Mononuclear cell (primary cell): ENCODE measurements around the gene GPAM. TPM values are rescaled to one million over a fixed set of nuclear protein-coding genes. Genes with fewer than 3 reads are reported as not detected.

Source experiments
- H3K27me3 ChIP-seq: 2 replicates; pipeline ENCODE4 v1.6.0; 2011; ENCODE audit warnings: low read length, control low read depth; ENCODE audit not compliant: insufficient read depth
- H3K4me1 ChIP-seq: 2 replicates; pipeline ENCODE4 v1.5.1; 2011; ENCODE audit warnings: mild to moderate bottlenecking, low read length, control low read depth; ENCODE audit not compliant: insufficient read depth
- H3K4me3 ChIP-seq: 2 replicates; pipeline ENCODE4 v1.5.1; 2011; ENCODE audit warnings: mild to moderate bottlenecking, low read length, moderate library complexity
- H3K9me3 ChIP-seq: 2 replicates; pipeline ENCODE4 v1.5.1; 2011; ENCODE audit warnings: low read depth, mild to moderate bottlenecking, control low read depth, low read length
- total RNA-seq: library from RNA; depleted of rRNA; stranded (reverse); fragments of >200 nt; gene quantifications from one replicate; pipeline ENCODE4 v1.2.3, GENCODE V29; 2012

The GPAM gene
- total RNA-seq, 1 donor = 3.5 TPM

DNA sequence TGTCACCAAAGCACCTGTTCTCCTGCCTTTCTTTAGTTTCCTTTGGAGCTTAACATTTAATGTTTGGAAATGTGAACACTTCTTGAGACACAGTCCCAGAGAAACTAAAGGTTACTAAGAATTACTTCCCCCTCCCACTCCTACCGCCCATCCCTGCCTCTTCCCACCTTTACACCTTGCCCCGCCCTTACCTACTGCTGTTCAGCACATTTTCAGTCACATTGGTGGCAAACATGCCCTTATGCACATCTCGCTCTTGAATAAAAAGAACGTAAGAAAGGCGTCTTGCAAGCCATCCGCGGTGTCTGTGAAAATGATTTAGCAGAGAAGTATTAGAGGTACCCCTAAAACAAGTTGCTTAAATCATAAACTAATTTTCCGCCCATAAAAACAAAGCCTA lies 8.2 kb downstream of the GPAM start:
- Histone ChIP-seq H3K4me3 (no peak overlapping the region), H3K27me3 (no peaks in the 10 kb centered on the region), H3K9me3 (no peaks in the 10 kb centered on the region), H3K4me1 (no peaks in the 10 kb centered on the region)

DNA sequence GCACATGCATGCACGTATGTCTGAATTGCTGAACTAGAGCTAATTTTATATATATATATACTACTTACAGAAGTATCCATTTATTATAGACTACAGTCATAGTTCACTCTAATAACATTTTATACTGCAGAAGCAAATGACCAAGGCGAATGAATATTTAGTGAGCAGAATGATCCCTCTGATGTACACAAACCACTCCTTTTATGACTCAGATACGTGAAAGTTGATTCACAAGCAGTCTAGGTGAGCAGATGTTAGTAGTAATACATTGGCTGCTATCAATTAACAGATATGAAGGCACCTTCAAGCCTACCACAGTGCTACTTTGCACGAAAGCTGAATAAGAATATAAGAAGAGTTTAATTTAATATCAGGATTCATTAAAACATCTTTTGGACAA lies 10.4 kb downstream of the GPAM start:
- Histone ChIP-seq H3K4me3 (no peak overlapping the region), H3K4me1 (no peaks in the 10 kb centered on the region), H3K9me3 (no peaks in the 10 kb centered on the region), H3K27me3 (no peaks in the 10 kb centered on the region)

DNA sequence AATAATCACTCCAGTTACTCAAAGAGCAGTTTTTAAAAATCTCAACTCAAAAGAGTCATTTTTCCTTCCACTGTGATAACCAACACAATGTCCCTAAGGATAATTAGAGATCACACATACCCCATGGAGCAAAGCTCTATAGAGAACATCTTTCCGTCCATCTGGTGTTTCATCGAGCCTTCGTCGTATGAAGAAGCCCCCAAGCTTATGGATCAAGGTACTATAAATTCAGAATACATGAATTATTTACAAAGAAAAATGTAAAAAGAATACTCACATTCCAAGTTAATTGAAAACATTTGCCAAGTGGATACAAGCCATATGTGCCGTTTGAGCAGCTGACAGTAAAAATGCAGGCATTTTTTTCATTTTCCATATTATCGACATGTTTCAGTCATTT lies 14.8 kb downstream of the GPAM start:
- Histone ChIP-seq H3K9me3 (no peaks in the 10 kb centered on the region), H3K4me3 (no peak overlapping the region), H3K4me1 (no peaks in the 10 kb centered on the region)

DNA sequence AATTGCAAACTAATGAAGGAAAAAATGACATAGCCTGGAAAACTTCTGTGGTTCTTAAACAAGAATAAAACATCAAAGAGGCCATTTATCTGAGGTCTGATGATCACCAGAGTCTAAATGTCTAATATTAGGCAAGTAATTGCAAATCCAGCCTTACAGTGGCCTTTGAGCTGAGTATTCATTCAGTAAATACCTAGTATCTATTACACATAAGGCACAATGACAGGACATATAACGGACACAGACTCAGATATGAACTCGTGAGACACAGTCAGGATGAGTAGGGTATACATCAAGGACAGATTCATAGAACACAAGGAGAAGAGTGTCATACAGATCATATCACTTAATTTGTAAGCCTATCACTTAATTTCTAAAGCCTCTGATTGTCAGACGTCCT lies 16.8 kb downstream of the GPAM start:
- Histone ChIP-seq H3K9me3 (no peaks in the 10 kb centered on the region), H3K27me3 (no peaks in the 10 kb centered on the region), H3K4me1 (no peaks in the 10 kb centered on the region), H3K4me3 (no peak overlapping the region)

More for the DNA sequence above, 14.8 kb downstream of the GPAM start:
- H3K27me3 ChIP-seq = no peaks in the 10 kb centered on the region

DNA sequence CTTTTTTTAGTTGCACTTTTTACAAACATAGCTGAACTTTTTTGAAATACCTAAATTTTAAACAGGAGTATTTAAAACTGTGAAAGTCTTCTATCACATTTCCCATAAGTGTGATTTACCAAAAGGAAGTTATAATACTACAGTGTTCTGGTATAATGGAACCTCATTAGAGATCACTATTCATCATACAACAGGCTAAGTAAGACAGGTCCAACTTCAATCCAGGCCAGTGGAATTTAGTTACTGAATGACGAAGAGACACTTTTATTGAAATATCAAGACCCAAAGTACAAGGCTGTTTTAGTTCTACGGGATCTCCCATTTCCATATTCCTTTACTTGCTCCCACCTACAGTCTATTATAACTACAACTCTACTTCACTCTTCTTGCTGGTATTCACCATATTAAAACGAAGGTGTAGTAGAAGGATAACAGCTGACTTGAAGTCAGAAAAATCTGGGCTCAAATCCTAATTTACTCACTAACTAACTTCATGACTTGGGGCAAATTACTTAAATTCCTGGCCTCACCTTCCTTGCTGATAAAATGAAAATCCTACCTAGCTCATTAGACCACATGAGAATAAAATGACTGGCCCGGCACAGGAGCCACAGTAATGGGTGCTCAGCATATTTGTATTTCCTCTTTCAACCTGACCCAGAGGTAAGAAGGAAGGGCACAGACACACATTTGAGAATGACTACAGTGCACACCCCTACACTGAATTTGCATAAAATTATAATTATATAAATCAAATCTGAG lies 21.6 kb downstream of the GPAM start:
- Histone ChIP-seq H3K27me3 (no peaks in the 10 kb centered on the region), H3K4me3 (no peak overlapping the region)

DNA sequence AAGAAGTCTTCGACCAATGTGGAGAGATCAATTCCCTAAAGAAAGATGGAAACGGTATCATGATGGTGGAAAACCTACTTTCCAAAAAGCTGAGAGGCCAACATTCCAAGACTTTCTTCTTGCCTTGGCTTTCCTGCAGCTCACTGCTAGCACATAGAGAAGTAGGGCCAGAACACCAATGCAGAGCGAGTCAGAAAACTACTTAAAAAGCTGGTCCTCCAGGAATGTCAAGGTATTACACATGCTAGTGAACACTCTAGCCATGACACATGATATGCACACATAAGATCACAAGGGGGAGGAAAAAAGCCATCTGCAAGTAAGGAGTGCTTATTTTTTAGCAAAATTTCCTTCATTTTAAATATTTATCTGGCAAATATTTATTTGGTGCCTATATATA lies 22.7 kb downstream of the GPAM start:
- H3K4me1 ChIP-seq = no peaks in the 10 kb centered on the region
- H3K4me3 ChIP-seq = no peak overlapping the region
- H3K9me3 ChIP-seq = no peaks in the 10 kb centered on the region
- H3K27me3 ChIP-seq = no peaks in the 10 kb centered on the region

More for the DNA sequence above, 21.6 kb downstream of the GPAM start:
- Histone ChIP-seq H3K4me1 (no peaks in the 10 kb centered on the region), H3K9me3 (no peaks in the 10 kb centered on the region)

DNA sequence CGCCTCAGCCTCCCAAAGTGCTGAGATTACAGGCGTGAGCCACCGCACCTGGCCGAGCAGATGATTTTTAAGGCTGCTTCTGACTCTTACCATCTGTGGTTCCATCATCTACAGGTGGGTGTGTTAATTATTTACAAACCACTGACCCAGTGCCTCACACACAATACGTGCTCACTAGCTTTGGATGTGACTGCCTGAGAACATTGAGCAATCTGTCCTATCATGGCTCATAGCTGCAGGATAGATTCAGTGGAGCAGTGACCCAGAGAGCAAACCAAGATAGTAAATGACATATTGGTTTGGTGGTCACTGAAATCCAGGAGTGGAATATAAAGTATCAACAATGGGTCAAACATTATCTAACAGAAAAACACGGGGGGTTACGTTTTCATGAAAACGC lies 24.1 kb downstream of the GPAM start:
- Histone ChIP-seq H3K4me1 (no peaks in the 10 kb centered on the region), H3K4me3 (no peak overlapping the region), H3K9me3 (no peaks in the 10 kb centered on the region), H3K27me3 (no peaks in the 10 kb centered on the region)

DNA sequence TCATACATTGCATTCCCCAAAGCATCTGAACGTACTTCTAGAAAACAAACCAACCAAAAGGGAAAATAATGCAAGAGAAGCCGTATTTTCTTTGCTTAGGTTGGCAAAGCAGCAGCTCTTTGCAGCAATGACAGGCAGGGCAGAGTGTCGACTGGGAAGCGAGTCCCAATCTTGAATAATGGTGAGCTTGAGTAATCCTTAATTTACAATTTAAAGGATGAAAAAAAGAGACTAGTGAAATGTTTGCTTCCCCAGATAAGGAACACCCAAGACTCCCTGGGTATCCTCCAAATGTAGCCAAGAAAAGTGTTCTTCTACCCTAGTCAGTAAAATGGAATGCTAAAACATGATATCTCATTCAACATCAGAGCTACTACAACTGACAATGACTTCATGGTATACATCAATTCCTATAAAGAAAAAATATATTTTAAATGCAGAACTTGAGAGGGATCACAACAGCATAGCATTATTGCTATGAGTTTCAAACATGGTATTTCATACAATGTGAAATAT lies 32.0 kb downstream of the GPAM start:
- Histone ChIP-seq H3K9me3 (no peaks in the 10 kb centered on the region), H3K4me1 (no peaks in the 10 kb centered on the region), H3K4me3 (no peak overlapping the region), H3K27me3 (no peaks in the 10 kb centered on the region)

DNA sequence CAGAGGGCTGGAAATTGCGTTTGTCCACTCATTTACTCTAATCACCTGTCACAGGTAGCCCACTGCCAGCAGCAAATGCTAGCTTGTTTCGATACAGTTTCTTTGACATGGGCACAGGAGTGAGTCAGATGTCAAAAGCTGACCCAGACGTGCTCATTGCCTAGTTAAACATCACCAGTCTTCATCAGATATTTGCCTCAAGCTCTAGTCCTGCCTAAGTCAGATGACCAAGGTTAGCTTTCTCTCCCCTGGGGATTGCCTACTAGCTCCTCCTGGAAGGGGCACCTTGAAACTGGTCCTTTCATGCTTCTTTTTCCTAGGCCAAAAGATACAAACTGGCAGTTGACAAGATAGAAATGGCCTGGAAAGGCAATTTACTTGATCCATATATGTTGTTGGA lies 35.2 kb downstream of the GPAM start:
- Histone ChIP-seq H3K4me1 (no peaks in the 10 kb centered on the region), H3K9me3 (no peaks in the 10 kb centered on the region), H3K4me3 (no peak overlapping the region), H3K27me3 (no peaks in the 10 kb centered on the region)

DNA sequence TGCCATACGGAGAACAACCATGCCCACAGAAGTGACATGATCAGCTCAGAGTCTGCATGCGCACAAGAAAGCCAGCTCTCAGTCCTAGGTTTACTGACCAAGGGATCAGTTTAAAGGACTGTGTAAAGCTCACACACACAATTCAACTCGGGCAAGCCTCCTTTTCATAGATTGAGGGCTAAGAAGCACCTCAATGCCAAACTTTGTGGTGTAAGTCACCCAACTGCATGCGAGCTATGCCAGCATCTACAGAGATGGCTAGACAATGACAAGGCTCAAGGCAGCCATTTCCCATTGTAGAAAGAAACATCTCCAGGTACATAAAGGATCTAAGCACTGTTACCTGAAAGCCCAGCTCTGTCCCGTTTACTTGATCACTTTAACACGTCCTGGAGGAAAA lies 36.8 kb downstream of the GPAM start:
- H3K9me3 ChIP-seq = no peaks in the 10 kb centered on the region
- no peaks in the 10 kb centered on the region for H3K4me1 ChIP-seq
- H3K4me3 ChIP-seq = no peak overlapping the region
- no peaks in the 10 kb centered on the region for H3K27me3 ChIP-seq

DNA sequence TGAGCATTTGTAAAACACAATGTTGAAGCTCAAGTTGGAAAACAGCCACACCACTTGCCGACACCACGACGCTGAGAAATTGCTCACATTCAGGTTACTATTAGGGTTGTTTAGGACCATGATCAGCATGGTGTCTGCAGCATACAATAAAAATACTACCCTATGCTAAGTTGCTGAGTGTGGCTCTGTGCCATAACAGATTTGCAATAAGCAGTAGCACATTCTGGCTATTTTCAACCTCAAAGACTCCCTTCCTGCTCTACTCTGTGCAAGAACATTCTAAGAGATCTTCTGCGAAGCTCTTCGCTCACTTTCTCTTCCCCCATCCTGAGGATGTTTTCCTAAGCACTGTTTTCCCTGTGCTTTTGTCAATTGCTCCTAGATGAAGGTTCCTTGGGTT lies 38.3 kb downstream of the GPAM start:
- no peaks in the 10 kb centered on the region for H3K27me3 ChIP-seq
- no peaks in the 10 kb centered on the region for H3K4me1 ChIP-seq
- H3K9me3 ChIP-seq = no peaks in the 10 kb centered on the region
- no peak overlapping the region for H3K4me3 ChIP-seq

DNA sequence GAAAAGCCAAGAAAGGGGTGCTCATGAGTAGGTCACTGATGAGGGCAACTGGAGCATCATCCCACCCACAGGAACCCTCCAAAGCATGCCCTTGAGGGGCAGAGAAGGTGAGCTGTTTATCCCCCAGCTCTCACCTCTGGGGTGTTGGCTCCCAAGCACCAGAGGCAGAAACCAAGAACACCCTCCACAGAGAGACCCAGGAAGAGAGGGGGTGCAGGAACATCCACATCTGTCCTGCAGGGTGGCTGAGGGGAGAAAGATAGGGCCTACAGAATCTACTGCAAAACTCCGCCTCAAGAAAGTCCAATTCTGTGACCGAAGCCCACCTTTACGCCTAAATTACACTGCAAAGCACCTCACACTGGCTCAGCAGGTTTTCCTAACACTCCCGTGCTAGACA lies 40.1 kb downstream of the GPAM start:
- H3K4me1 ChIP-seq = no peaks in the 10 kb centered on the region
- no peaks in the 10 kb centered on the region for H3K9me3 ChIP-seq
- H3K4me3 ChIP-seq = no peak overlapping the region
- H3K27me3 ChIP-seq = no peaks in the 10 kb centered on the region

DNA sequence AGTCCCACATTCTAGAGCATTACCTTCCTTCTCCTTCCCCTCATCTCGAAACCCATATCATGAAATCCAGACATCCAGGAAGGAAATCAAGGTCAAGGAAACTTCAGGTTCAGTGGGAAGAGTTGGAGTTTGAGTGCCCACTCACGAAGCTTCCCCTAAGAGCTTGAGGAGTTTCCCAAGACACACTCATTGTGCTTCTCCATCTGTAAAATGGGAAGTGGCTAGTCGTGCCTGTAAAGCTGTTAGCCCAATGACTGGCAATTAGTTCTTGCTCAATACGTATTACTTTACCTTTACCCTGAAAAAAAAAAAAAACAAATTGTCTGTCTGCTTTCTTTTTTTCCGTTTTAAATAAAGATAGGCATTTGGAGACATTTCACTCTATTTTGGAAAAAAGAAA lies 42.3 kb downstream of the GPAM start:
- no peaks in the 10 kb centered on the region for H3K9me3 ChIP-seq
- no peaks in the 10 kb centered on the region for H3K4me1 ChIP-seq
- no peaks in the 10 kb centered on the region for H3K27me3 ChIP-seq
- no peak overlapping the region for H3K4me3 ChIP-seq

DNA sequence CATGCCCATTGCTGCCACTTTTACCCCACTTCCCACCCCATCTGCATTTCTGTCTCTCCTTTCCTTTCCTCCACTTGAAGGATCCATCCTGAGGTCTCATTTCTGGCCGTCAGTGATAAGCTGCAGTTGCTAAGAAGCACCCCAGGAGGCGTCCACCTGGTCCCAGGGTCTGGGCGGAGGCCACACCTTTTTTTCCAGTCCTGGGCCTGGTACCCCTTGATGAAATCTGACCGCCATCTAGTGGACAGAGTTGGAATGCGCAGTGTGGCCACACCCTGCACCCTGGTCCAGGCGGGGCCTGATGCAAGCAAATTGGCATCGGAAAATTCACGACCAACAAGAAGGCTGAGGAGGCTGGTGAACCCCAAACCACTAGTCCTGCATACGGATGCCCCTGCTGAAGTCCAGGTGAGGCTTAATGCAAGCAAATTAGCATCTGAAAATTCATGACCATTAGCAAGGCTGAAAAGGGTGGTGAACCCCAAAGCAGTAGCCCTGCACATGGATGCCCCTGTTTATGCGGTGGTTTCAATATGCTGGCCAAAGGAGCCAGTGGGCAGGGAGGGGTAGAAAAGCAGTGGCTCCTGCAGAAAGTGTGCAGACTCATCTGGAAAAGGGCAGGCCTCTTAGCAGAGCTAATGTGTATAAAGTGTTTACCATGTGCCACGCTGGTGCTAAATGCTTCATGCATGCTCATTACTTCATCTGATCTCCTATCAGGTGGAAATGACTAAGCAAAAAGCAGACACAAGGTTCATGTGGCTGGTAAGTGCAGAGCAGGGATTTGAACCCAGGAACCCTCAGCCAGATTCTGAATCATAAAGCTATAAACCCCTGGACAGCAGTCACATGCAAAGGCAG lies 43.2 kb downstream of the GPAM start:
- no peaks in the 10 kb centered on the region for H3K9me3 ChIP-seq
- H3K4me1 ChIP-seq = no peaks in the 10 kb centered on the region
- no peak overlapping the region for H3K4me3 ChIP-seq
- H3K27me3 ChIP-seq = no peaks in the 10 kb centered on the region

DNA sequence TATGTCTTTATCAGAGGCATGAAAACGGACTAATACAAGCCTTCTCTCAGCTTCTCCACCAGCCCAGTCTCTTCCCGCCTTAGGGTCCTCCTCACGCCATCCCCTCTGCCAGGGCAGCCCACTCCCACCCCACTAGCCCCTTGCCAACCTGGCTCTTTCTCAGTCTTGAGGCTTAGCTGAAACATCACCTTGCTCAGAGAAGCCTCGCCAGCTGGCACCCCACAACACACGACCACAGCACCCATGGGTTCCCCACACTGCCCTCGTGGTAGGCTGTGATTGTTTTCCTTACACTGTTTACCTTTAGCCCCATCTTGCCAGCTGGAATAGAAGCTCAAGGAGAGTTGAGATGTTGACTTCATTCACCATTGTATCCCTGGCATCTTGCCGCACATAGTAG lies 44.4 kb downstream of the GPAM start:
- Histone ChIP-seq H3K4me1 (no peaks in the 10 kb centered on the region), H3K9me3 (no peaks in the 10 kb centered on the region), H3K27me3 (no peaks in the 10 kb centered on the region), H3K4me3 (no peak overlapping the region)
